NT2/D1 (cell line): ENCODE results near the gene ARL10.

Experiments used
- YY1 ChIP-seq: IDR thresholded peaks from 2 replicates; pipeline ENCODE4 v1.6.1; 2011; ENCODE audit not compliant: insufficient read length, insufficient read depth
- ZNF274 ChIP-seq: IDR thresholded peaks from 2 replicates; pipeline ENCODE4 v1.6.1; 2011; ENCODE audit warnings: mild to moderate bottlenecking, low read depth, low read length

DNA sequence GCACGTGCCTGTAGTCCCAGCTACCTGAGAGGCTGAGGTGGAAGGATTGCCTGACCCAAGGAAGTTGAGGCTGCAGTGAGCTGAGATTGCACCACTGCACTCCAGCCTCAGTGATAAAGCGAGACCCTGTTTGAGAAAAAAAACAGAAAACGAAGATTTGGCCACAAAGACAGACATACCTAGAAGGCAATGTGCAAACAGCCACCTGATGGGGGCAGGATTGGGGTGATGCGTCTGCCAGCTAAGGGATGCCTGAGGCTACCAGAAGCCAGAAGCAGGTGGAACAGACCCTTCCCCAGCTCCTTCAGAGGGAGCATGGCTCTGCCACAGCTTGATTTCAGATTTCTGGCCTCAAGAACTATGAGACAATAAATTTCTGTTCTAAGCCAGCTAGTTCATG lies 26.2 kb downstream of the ARL10 start:
- TF ChIP-seq YY1 = no peak
- no peak for TF ChIP-seq ZNF274
